ENCODE measurements around the gene FGF6. TPM values are rescaled to one million over a fixed set of nuclear protein-coding genes. Genes with fewer than 3 reads are reported as not detected.

Gene FGF6
- total and polyA plus RNA-seq, 9 of the 15 experiments (the other 6 are each of a cell fraction or from before 2014, with no cell fraction given), result 0.14 TPM; not detected in 8

DNA sequence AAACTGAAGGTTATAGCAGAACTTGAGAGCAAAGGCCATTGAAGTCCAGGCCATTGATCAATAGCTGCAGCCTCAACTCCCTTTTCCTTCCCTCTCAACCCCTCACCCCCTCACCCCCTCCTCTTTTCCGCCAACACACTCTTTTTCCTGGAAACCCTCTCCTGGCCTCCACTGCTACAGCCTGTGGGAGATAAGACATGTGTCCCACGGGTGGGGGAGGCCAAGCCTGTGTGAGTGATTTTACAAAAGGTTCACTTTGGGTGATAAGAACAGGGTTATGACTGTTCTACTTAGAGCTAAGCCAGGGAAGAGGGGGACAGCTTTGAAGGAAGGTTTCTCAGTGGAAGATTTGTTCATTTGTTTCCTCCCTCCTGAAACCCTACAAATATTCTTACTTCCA lies 57.0 kb downstream of the FGF6 start (continued):
- TF ChIP-seq ASH1L (IDR thresholded peaks at IDR 0.05; ENCODE audit: borderline replicate concordance, low read depth, partially characterized antibody) (no peak), TEAD1 (CRISPR knock-in tag; IDR thresholded peaks at IDR 0.05) (no peak), ZFP1 (CRISPR knock-in tag; IDR thresholded peaks at IDR 0.05) (no peak), YY1 (IDR thresholded peaks at IDR 0.05; ENCODE audit: borderline replicate concordance in 1 of 3, control insufficient read depth in 1 of 3, extremely low read depth in 1 of 3, insufficient read depth in 3 of 3, insufficient read length in 1 of 3, insufficient replicate concordance in 2 of 3, low read depth in 1 of 3, low read length in 2 of 3) (no peak), KDM1A (IDR thresholded peaks at IDR 0.05) (peak; percentile 94), MTA3 (IDR thresholded peaks at IDR 0.05; ENCODE audit: borderline replicate concordance) (0 out of 2 replicates have a peak, but pooled peaks have one; percentile 75), ZNF589 (CRISPR knock-in tag; IDR thresholded peaks at IDR 0.05; ENCODE audit: low read depth) (no peak), ZNF165 (CRISPR knock-in tag; IDR thresholded peaks at IDR 0.05; ENCODE audit: borderline replicate concordance) (no peak), TEAD4 (IDR thresholded peaks at IDR 0.05; ENCODE audit: low read length) (peak; percentile 75), TEAD4 (CRISPR knock-in tag; IDR thresholded peaks at IDR 0.05; ENCODE audit: borderline replicate concordance) (no peak), RFX7 (CRISPR knock-in tag; IDR thresholded peaks at IDR 0.05) (no peak), ZNF717 (CRISPR knock-in tag; IDR thresholded peaks at IDR 0.05) (no peak)
- TF ChIP-seq, protein P1, sequence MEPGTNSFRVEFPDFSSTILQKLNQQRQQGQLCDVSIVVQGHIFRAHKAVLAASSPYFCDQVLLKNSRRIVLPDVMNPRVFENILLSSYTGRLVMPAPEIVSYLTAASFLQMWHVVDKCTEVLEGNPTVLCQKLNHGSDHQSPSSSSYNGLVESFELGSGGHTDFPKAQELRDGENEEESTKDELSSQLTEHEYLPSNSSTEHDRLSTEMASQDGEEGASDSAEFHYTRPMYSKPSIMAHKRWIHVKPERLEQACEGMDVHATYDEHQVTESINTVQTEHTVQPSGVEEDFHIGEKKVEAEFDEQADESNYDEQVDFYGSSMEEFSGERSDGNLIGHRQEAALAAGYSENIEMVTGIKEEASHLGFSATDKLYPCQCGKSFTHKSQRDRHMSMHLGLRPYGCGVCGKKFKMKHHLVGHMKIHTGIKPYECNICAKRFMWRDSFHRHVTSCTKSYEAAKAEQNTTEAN (CRISPR knock-in tag; IDR thresholded peaks at IDR 0.05), result no peak
- TF ChIP-seq, protein P2, sequence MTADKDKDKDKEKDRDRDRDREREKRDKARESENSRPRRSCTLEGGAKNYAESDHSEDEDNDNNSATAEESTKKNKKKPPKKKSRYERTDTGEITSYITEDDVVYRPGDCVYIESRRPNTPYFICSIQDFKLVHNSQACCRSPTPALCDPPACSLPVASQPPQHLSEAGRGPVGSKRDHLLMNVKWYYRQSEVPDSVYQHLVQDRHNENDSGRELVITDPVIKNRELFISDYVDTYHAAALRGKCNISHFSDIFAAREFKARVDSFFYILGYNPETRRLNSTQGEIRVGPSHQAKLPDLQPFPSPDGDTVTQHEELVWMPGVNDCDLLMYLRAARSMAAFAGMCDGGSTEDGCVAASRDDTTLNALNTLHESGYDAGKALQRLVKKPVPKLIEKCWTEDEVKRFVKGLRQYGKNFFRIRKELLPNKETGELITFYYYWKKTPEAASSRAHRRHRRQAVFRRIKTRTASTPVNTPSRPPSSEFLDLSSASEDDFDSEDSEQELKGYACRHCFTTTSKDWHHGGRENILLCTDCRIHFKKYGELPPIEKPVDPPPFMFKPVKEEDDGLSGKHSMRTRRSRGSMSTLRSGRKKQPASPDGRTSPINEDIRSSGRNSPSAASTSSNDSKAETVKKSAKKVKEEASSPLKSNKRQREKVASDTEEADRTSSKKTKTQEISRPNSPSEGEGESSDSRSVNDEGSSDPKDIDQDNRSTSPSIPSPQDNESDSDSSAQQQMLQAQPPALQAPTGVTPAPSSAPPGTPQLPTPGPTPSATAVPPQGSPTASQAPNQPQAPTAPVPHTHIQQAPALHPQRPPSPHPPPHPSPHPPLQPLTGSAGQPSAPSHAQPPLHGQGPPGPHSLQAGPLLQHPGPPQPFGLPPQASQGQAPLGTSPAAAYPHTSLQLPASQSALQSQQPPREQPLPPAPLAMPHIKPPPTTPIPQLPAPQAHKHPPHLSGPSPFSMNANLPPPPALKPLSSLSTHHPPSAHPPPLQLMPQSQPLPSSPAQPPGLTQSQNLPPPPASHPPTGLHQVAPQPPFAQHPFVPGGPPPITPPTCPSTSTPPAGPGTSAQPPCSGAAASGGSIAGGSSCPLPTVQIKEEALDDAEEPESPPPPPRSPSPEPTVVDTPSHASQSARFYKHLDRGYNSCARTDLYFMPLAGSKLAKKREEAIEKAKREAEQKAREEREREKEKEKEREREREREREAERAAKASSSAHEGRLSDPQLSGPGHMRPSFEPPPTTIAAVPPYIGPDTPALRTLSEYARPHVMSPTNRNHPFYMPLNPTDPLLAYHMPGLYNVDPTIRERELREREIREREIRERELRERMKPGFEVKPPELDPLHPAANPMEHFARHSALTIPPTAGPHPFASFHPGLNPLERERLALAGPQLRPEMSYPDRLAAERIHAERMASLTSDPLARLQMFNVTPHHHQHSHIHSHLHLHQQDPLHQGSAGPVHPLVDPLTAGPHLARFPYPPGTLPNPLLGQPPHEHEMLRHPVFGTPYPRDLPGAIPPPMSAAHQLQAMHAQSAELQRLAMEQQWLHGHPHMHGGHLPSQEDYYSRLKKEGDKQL (CRISPR knock-in tag; IDR thresholded peaks at IDR 0.05; ENCODE audit: borderline replicate concordance), result no peak
- TF ChIP-seq, protein P3, sequence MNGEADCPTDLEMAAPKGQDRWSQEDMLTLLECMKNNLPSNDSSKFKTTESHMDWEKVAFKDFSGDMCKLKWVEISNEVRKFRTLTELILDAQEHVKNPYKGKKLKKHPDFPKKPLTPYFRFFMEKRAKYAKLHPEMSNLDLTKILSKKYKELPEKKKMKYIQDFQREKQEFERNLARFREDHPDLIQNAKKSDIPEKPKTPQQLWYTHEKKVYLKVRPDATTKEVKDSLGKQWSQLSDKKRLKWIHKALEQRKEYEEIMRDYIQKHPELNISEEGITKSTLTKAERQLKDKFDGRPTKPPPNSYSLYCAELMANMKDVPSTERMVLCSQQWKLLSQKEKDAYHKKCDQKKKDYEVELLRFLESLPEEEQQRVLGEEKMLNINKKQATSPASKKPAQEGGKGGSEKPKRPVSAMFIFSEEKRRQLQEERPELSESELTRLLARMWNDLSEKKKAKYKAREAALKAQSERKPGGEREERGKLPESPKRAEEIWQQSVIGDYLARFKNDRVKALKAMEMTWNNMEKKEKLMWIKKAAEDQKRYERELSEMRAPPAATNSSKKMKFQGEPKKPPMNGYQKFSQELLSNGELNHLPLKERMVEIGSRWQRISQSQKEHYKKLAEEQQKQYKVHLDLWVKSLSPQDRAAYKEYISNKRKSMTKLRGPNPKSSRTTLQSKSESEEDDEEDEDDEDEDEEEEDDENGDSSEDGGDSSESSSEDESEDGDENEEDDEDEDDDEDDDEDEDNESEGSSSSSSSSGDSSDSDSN (IDR thresholded peaks at IDR 0.05; ENCODE audit: borderline replicate concordance in 1 of 2, low read depth in 2 of 2, low read length in 2 of 2), result no peak
